ENCODE measurements around the gene BGN. TPM values are rescaled to one million over a fixed set of nuclear protein-coding genes. Genes with fewer than 3 reads are reported as not detected.

The BGN gene
- total and polyA plus RNA-seq, 2 donors from 2014 or later, result 164 to 288 TPM

- no peaks in the 10 kb centered on the region for H3K27me3 ChIP-seq (ENCODE audit: control insufficient read depth, insufficient read depth, low read length)
- H3K27ac ChIP-seq (ENCODE audit: low read depth in 2 of 2, low read length in 2 of 2), result peak overlapping the region; percentile 43 to 52
- H3K4me3 ChIP-seq (ENCODE audit: low read length in 3 of 3), result no peak overlapping the region
- FAIRE-seq (no peak), DNase-seq (peak; percentile 61 to 90 (median 72))
- no peaks in the 10 kb centered on the region for H3K36me3 ChIP-seq (ENCODE audit: control insufficient read depth in 2 of 3, insufficient read depth in 3 of 3, low read length in 3 of 3)
- TF ChIP-seq CTCF (IDR thresholded peaks at IDR 0.05; ENCODE audit: borderline replicate concordance, extremely low read depth, insufficient read depth), result no peak
- peaks cover 0 to 13% (median 0%) of the 10 kb centered on the region in 3 donors for H3K4me1 ChIP-seq (ENCODE audit: control insufficient read depth in 2 of 3, insufficient read depth in 2 of 3, low read depth in 1 of 3, low read length in 3 of 3)
- intact Hi-C loops (cut with DNase I), result no loop called here
- H3K9me3 ChIP-seq (ENCODE audit: control insufficient read depth in 2 of 3, insufficient read depth in 1 of 3, low read length in 3 of 3), result no peaks in the 10 kb centered on the region
- H3K9ac ChIP-seq (ENCODE audit: low read length in 3 of 3), result no peak overlapping the region
Observed at GRCh38 chrX:153488231-153488914, 6.4 kb upstream of the BGN start.

- Histone ChIP-seq H3K27me3 (ENCODE audit: control insufficient read depth, insufficient read depth, low read length) (no peaks in the 10 kb centered on the region), H3K27ac (ENCODE audit: low read depth in 2 of 2, low read length in 2 of 2) (no peak overlapping the region), H3K36me3 (ENCODE audit: control insufficient read depth in 2 of 3, insufficient read depth in 3 of 3, low read length in 3 of 3) (no peaks in the 10 kb centered on the region), H3K4me1 (ENCODE audit: control insufficient read depth in 2 of 3, insufficient read depth in 2 of 3, low read depth in 1 of 3, low read length in 3 of 3) (peaks cover 0 to 13% (median 0%) of the 10 kb centered on the region in 3 donors), H3K4me3 (ENCODE audit: low read length in 3 of 3) (no peak overlapping the region), H3K9me3 (ENCODE audit: control insufficient read depth in 2 of 3, insufficient read depth in 1 of 3, low read length in 3 of 3) (no peaks in the 10 kb centered on the region), H3K9ac (ENCODE audit: low read length in 3 of 3) (no peak overlapping the region)
- intact Hi-C loops (cut with DNase I), result no loop called here
- DNase-seq (no peak), FAIRE-seq (no peak)
- TF ChIP-seq CTCF (IDR thresholded peaks at IDR 0.05; ENCODE audit: borderline replicate concordance, extremely low read depth, insufficient read depth), result no peak
Observed at GRCh38 chrX:153490217-153490930, 4.4 kb upstream of the BGN start.

GRCh38 chrX:153491351-153491914, 3.3 kb upstream of the BGN start:
- no peak overlapping the region for H3K9ac ChIP-seq (ENCODE audit: low read length in 3 of 3)

More at GRCh38 chrX:153491351-153491914, 3.3 kb upstream of the BGN start:
- no peaks in the 10 kb centered on the region for H3K9me3 ChIP-seq (ENCODE audit: control insufficient read depth in 2 of 3, insufficient read depth in 1 of 3, low read length in 3 of 3)
- no peak for FAIRE-seq
- no peak overlapping the region for H3K4me3 ChIP-seq (ENCODE audit: low read length in 3 of 3)
- DNase-seq, result peak in 3 of 5 donors; percentile 32 to 57 (median 53)
- H3K36me3 ChIP-seq (ENCODE audit: control insufficient read depth in 2 of 3, insufficient read depth in 3 of 3, low read length in 3 of 3), result no peaks in the 10 kb centered on the region
- H3K4me1 ChIP-seq (ENCODE audit: control insufficient read depth in 2 of 3, insufficient read depth in 2 of 3, low read depth in 1 of 3, low read length in 3 of 3), result peaks cover 0 to 13% (median 0%) of the 10 kb centered on the region in 3 donors
- TF ChIP-seq CTCF (IDR thresholded peaks at IDR 0.05; ENCODE audit: borderline replicate concordance, extremely low read depth, insufficient read depth), result no peak
- no peaks in the 10 kb centered on the region for H3K27me3 ChIP-seq (ENCODE audit: control insufficient read depth, insufficient read depth, low read length)
- H3K27ac ChIP-seq (ENCODE audit: low read depth in 2 of 2, low read length in 2 of 2), result no peak overlapping the region
- intact Hi-C loops (cut with DNase I), result no loop called here

All from kidney (tissue), 14 donors.